GM21381 (cell line): ENCODE data around the gene MEIOC.
"Not testable (repeated sequence)": the region's sequence is repeated elsewhere in the genome, so short reads cannot be mapped to it uniquely, and the experiment has no call there.

Source experiments
- ATAC-seq: cut with Tn5 transposase; IDR thresholded peaks from one replicate; pipeline ENCODE4 v1.9.1; 2021; ENCODE audit warnings: mild to moderate bottlenecking, moderate library complexity; ENCODE audit not compliant: unreplicated experiment

Gene MEIOC

DNA sequence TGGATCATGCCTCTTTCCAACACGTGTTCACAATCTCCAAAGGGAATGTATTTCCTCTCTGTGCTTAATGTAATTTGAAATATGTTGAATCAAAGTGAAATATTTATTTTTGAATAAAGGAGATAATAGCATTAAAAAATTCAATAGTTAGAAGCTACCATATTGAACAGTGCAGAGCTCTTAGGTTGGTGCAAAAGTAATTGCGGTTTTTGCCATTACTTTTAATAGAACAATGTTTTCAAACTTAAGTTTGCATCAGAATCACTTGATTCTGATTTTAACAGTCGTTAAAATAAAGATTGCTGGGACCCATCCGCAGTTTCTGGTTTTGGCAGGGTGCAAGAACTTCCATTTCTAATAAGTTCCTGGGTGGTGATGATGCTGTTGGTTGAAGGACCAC, 10.0 kb upstream of the MEIOC start:
- ATAC-seq: no peak

DNA sequence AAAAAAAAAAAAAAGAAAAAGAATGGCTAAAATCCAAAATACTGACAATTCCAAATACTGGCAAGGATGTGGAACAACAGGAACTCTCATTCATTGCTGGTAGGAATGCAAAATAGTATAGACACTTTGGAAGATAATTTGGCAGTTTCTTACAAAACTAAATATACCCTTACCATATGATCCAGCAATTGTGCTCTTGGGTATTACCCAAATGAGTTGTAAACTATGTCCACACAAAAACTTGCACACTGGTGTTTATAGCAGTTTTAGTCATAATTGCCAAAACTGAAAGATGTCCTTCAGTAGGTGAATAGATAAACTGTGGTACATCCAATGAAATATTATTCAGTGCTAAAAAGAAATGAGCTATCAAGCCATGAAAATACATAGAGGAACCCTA, 8.5 kb upstream of the MEIOC start:
- no peak for ATAC-seq

DNA sequence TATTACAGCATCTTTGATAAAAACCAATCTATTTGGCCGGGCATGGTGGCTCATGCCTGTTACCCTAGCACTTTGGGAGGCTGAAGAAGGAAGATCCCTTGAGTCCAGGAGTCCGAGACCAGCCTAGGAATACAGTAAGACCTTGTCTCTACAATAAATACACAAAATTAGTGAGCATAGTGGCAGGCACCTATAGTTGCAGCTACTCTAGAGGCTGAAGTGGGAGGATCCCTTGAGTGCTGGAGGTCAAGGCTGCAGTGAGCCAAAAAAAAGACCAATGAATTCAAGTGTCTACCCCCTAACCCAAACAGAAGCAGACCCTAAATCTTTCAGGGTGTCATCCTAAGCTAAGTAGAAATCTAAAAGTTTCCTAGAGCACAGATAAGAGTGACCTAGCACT, 7.3 kb upstream of the MEIOC start:
- no peak for ATAC-seq

DNA sequence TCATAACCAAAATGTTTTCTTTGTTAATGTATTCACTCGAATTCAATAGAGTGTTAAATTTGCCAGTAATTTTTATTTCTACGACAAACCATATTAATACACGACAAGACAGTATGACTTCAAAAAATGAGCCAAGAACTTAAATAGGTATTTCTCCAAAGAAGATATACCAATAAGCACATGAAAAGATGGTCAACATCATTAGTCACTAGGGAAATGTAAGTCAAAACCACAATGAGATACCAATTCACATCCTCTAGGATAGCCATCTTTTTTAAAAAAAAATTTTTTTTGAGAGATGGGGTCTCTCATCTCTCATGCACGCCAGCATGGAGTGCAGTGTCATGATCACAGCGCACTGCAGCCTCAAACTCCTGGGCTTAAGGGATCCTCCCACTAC, 5.0 kb upstream of the MEIOC start:
- ATAC-seq: no peak

DNA sequence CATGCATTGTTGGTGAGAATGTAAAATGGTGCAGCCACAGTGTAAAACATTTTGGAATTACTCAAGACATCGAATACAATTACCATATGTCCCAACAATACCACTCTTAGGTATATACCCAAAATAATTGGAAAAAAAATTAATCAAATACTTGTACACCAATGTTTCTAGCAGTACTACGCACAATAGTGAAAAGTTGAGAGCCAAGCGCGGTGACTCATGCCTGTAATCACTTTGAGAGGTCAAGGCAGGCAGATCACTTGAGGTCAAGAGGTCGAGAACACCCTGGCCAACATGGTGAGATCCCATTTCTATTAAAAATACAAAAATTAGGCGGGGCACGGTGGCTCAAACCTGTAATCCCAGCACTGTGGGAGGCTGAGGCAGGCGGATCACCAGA, 3.5 kb upstream of the MEIOC start:
- no peak for ATAC-seq

DNA sequence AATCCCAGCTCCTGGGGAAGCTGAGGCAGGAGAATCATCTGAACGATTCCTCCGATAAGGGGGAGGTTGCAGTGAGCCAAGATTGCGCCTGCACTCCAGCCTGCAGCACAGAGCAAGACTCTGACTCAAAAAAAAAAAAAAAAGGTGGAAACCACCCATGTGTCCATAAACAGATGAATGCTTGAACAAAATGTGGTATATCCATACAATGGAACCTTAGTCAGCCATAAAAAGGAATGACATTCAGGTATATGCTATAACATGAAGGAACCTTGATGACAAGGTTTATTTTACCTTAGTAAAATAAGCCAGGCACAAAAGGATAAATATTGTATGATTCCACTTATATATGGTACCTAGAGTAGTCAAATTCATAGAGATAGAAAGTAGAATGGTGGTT, 2.9 kb upstream of the MEIOC start:
- ATAC-seq: no peak

DNA sequence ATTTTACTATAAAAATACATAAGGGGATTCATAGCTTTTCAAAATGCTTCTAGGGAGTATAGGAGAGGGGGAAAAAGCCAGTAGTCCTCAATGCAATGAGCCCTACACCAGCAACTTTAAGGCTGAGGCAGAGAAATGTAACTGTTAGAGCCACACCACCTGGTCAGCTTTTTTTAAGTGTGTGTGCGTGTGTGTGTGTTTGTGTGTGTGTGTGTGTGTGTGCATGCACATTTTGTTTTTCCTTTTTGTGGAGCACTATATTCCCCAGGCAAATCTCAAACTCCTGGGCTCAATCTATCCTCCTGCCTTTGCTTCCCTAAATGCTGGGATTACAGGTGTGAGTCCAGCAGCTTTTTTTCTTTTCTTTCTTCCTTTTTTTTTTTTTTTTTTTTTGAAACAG, 2.3 kb upstream of the MEIOC start:
- ATAC-seq: no peak

DNA sequence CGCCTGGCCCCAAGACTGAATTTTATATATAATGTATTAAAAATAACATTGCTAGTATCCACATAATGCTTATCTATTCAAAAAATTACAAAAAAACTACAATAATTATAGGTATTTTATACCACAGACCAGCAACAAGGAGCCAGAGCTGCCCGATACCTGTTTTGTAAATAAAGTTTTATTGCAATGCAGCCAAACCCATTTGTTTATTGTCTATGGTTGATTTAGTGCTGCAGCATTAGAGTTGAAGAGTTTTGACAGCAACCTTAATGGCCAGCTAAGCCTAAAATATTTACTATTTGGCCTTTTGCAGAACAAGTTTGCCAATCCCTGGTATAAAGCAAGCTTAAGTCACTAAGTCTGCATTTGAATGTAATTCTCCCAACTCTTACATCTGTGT, 5.6 kb downstream of the MEIOC start:
- ATAC-seq: no peak

DNA sequence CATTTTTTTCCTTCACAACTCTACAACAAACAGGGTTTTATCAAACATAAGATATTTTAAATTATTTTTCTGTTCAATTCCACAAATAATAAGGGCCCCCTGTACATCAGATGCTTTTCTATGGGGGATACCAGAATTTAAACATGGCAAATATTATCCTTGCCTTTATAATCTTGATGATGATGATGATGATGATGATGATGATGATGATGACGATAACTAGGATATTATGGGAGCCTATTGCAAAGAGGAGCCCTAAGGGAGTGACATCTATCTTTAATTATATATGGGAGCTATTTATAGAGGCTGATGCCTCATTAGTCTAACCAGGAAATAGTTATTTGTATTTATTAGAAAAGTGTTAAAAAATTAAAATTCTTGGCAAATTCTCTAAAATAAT, 6.8 kb downstream of the MEIOC start:
- ATAC-seq: no peak

DNA sequence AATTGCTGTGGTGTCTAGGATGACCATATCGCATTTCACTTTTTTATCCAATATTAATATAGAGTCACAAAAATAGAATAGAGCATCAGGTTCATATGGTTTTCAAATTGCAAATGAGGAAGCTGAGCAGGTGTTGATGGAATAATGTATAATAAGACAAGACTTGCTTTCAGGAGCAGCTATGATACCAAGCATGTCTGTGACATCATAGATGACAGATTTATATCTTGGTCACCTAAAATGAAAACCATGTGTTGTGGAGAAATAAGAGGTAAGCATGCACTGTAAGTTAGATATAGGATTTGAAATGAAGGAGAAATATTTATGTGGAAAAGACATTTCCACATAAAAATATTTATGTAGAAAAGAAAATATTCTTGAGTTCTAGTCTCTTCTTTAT, 8.6 kb downstream of the MEIOC start:
- ATAC-seq: no peak

DNA sequence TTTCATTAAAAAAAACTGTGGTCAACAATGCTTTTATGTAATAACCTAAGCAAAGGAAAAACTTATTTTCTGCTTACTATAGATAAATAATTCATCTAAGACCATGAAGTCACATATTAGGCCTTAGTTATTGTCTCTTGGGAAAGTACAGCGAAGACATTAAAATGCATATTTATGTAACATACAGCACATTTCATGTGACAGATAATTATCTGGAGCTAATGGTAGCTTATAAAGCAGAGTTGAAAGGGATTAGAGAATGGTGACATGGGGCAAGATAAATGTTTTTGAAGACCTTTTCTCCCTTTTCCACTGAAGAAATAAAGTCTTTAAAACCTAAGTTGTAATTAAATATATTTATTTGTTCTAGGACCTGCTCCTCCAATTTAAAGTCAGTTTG, 9.7 kb downstream of the MEIOC start:
- ATAC-seq: no peak

DNA sequence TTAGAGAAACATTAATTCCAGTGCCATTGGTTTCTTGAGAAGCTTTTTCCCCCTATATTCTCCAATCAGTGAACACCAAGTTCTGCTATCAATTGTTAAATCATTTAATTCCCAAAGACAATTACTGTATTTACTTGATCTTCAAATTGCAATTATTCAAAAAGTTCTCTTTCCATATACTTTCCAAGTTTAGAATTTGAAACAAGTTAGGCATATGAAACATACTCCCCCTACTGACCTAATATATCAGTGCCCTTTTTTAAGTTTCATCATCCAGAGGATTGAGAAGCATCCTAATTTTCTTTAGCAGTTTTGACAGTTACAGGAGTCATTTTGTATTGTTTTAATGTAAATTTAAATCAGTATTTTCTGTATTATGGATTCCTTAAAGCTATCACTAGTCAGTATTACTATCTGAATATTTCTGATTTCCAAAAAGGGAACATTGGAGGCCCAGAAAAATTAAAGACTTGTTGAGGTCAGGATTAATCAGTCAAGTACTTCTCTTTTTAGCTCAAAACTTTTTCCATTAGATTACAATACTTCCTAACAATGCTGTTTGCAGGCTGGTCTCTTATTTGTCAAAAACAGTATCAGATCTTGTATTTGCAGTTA, 16.3 kb downstream of the MEIOC start:
- no peak for ATAC-seq

DNA sequence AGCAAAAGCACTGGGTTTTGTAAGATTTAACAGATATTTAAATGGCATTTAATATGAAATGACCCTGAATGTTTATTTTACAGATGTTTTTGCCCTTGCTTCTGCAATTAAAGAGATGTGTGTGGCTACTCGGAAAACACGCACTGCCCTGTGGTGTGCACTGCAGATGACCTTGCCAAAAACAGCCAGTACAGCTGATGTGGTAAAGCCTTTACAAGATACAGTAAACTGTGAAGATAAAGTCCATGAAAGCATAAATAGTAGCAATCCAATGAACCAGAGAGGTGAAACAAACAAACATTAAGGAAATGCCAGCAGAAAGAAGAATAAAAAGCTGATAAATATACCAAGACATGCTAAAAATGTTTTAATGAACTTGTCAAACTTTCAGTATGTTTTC, 17.6 kb downstream of the MEIOC start:
- no peak for ATAC-seq

DNA sequence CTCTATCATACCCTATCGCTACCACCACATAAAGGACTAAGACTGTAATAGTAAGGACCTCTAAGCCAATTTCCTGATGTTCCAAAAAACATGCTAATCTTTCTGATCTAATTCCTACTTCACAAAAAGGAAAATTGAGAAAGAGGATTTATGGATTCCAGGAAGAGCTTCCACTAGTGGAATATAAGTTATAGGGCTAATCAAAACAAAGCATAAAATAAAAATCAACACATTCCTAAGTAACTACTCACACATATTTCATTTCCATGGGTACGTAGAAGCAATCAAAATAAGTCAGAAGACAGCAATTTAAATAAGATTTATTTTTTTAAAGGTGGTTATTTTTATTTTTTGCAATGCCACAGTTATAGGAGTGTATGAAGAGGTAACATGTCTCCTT, 20.9 kb downstream of the MEIOC start:
- no peak for ATAC-seq

DNA sequence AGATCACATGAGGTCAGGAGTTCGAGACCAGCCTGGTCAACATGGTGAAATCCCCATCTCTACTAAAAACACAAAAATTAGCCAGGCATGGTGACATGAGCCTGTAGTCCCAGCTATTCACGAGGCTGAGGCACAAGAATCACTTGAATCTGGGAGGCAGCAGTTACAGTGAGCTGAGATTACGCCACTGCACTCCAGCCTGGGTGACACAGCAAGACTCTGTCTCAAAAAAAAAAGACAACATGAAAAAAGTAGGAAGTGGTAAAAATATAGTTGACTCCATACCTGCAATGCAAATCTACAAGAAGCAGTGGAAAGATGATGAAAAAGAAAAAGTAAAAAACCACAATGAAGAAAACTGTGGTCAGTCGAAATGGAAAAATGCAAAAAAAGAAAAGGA, 27.0 kb downstream of the MEIOC start:
- not testable (repeated sequence) for ATAC-seq

DNA sequence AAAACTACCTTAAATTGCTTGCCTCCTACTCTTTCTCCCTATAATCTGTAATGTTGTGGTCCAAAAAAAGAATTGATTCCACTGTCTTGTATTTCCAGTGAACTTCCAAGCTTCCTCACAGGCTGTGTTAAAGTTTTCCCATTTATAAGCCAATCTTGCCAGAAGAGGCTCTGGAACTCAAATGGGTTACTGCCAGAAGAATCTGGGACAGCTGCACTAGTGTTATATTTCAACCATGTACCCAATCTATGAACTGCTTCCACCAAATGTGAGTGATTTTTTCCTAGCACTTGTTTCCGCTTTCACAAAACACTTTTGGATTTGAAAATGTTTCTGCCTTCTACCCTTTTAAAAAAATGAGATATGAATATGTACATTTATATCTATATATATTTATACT, 31.5 kb downstream of the MEIOC start:
- no peak for ATAC-seq

DNA sequence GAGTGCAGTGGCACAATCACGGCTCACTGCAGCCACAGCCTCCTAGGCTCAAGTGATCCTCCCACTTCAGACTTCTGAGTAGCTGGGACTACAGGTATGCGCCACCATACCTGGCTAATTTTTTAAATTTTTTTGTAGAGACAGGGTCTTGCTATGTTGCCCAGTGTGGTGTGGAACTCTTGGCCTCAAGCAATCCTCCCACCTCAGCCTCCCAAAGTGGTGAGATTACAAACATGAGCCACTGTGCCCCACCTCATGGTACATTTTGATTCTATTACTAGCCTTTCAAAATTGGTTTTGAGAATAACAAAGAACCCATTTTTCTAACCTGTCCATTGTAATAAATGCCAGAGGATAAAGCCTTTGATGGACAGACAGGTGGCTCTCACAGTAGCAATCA, 31.9 kb downstream of the MEIOC start:
- no peak for ATAC-seq

DNA sequence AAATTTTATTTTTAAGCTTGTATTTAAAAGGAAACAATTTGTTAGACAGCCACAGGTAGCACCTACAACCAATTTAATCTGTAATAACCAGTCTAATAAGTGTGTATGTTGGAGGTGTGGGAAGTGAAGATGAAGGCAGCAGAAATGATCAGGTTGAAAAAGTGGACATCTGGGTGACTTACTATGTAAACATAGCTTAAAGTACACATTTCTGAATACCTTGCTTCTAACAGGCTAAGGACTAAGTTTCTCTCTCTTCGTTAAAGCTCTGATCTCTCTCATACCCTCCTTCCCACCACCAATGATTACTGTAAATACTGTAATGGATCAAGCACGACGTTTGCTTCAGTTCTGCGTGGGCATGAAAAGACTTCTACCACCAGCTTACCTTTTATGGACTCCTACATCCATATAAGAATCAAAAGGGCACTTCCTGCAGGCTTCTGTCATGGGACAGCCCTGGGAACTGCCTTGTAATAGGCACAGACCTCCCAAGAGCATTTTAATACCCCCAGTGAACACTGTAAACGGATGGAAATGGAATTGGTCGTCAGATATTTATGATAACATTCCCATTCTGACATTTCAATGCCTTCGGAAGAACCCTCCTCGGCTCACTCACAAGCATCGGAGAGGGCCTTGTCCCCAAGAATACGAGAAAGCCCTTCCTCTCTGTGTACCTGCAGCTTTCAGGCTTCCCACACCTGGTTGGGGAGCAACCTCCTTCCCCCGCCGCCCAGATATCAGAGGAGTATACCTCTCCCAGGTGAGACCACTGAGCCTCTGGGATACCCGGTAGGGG, 32.6 kb downstream of the MEIOC start:
- no peak for ATAC-seq

DNA sequence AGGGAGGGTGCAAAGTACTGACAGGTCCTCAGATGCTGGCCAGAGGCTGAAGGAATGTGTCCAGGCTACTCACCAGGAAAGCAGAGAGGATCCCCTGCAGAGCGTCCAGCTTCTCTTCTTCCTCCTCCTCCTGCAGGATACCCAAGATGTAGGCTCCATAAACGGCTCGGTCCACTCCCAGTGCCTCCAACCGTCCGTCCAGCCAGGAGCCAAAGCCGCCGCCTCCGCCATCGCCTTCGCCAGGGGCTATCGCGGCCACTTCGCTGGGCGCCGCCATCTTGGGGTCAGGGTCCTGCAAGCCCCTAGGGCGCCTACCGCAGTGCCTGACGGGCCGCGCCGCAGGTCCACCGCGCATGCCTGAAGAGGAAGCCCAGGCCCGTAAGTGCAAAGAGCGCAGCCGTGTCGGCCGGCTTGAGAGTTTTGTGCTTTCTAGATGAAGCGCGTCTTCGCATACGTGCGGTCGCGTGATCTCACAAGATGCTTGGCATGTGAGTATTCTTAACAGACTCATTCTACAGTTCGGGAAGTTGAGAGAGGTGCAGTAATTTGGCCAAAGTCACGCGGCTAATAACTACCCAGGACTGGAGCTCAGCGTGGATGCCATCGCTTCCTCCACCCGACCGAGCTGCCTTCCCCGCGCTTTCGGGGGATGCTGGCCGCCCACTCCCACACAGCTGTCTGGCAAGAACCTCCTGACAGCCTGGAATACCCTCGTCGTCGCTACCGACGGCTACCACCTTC, 33.4 kb downstream of the MEIOC start, which contains the start of gene CCDC43:
Gene CCDC43, minus strand, starts transcription at position 300 of the 741 bp plus-strand sequence. Its CDS starts 23 bp downstream, at position 277.
- ATAC-seq: peak; percentile 92

DNA sequence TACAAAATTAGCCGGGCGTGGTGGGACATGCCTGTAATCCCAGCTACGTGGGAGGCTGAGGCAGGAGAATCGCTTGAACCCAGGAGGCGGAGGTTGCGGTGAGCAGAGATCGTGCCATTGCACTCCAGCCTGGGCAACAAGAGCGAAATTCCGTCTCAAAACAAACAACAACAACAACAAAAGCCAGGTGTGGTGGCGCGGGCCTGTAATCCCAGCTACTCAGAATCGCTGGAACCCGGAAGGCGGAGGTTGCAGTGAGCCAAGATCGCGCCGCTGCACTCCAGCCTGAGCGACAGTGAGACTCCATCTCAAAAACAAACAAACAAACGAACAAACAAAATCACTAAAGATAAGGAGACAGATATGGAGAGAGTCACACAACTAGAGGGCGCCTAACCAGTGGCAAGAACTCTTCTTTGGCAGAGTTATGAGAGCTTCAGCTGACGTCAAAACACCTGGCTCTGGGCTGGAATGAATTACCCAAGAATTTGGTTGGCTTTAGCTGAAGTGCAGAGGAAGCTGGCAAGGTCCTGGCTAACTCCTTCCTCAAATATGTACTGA, 34.6 kb downstream of the MEIOC start:
- not testable (repeated sequence) for ATAC-seq

DNA sequence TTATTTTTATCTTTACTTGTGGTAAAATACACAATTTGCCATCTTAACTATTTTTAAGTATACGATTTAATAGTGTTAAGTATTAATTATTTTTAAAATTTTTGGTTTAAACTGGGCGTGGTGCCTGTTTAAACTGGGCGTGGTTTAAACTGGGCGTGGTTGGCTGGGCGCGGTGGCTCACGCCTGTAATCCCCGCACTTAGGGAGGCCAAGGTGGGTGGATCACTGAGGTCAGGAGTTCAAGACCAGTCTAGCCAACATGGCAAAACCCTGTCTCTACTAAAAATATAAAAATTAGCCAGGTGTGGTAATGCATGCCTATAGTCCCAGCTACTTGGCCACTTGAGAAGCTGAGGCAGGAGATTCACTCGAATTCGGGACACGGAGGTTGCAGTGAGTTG, 37.3 kb downstream of the MEIOC start:
- ATAC-seq: no peak

DNA sequence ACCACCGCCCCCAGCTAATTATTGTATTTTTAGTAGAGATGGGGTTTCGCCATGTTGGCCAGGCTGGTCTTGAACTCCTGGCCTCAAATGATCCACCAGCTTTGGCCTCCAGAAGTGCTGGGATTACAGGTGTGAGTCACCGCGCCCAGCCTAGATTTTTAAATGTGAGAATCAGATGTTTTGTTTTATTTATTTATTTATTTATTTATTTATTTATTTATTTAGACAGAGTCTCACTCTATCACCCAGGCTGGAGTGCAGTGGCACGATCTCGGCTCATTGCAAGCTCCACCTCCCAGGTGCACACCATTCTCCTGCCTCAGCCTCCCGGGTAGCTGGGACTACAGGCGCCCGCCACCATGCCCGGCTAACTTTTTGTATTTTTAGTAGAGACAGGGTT, 44.0 kb downstream of the MEIOC start:
- ATAC-seq: not testable (repeated sequence)
